ENCODE results near the gene ACTR3C.

ACTR3C gene

GRCh38 chr7:150358988-150359621 is 35.8 kb upstream of the ACTR3C start:
- no peak for DNase-seq

GRCh38 chr7:150358433-150358832 is 35.1 kb upstream of the ACTR3C start:
- DNase-seq = no peak

GRCh38 chr7:150357771-150358427 is 34.6 kb upstream of the ACTR3C start:
- no peak for DNase-seq

- DNase-seq = no peak
Observed at GRCh38 chr7:150357270-150357669, 33.9 kb upstream of the ACTR3C start.

- DNase-seq = no peak
Observed at GRCh38 chr7:150356265-150356897, 33.0 kb upstream of the ACTR3C start.

- no peak for DNase-seq
Observed at GRCh38 chr7:150355666-150356059, 32.3 kb upstream of the ACTR3C start.

- no peak for DNase-seq
Observed at GRCh38 chr7:150351587-150352194, 28.3 kb upstream of the ACTR3C start.

GRCh38 chr7:150346922-150347321 is 23.6 kb upstream of the ACTR3C start:
- DNase-seq = no peak

GRCh38 chr7:150345012-150345411 is 21.7 kb upstream of the ACTR3C start:
- no peak for DNase-seq

GRCh38 chr7:150344299-150344698 is 21.0 kb upstream of the ACTR3C start:
- no peak for DNase-seq

- no peak for DNase-seq
Observed at GRCh38 chr7:150343225-150343624, 19.9 kb upstream of the ACTR3C start.

- no peak for DNase-seq
Observed at GRCh38 chr7:150342121-150342408, 18.7 kb upstream of the ACTR3C start.

- no peak for DNase-seq
Observed at GRCh38 chr7:150341263-150342120, 18.1 kb upstream of the ACTR3C start, which contains the start of gene RARRES2. TSS of gene RARRES2 (minus strand) at chr7:150341629. CDS start at chr7:150340609, 1,020 bp downstream.

- no peak for DNase-seq
Observed at GRCh38 chr7:150340875-150341262, 17.5 kb upstream of the ACTR3C start.

- DNase-seq = no peak
Observed at GRCh38 chr7:150340024-150340749, 16.8 kb upstream of the ACTR3C start.

- DNase-seq = no peak
Observed at GRCh38 chr7:150339409-150339809, 16.1 kb upstream of the ACTR3C start.

GRCh38 chr7:150338166-150338829 is 15.0 kb upstream of the ACTR3C start:
- DNase-seq = no peak

- DNase-seq = no peak
Observed at GRCh38 chr7:150337659-150338081, 14.3 kb upstream of the ACTR3C start.

- no peak for DNase-seq
Observed at GRCh38 chr7:150337179-150337578, 13.8 kb upstream of the ACTR3C start.

GRCh38 chr7:150336746-150337145 is 13.4 kb upstream of the ACTR3C start:
- DNase-seq = no peak

GRCh38 chr7:150335774-150336112 is 12.4 kb upstream of the ACTR3C start:
- DNase-seq = no peak
